ENCODE data around the gene IL7R.

The IL7R gene

GRCh38 chr5:35867998-35868397 is 11.3 kb downstream of the IL7R start:
- in situ Hi-C loops (cut with MboI; ENCODE audit: low pct_unique_long_range_greater_than_20kb, low sequenced_read_pairs, unreplicated experiment), result no loop called here
- TF ChIP-seq, protein P1, sequence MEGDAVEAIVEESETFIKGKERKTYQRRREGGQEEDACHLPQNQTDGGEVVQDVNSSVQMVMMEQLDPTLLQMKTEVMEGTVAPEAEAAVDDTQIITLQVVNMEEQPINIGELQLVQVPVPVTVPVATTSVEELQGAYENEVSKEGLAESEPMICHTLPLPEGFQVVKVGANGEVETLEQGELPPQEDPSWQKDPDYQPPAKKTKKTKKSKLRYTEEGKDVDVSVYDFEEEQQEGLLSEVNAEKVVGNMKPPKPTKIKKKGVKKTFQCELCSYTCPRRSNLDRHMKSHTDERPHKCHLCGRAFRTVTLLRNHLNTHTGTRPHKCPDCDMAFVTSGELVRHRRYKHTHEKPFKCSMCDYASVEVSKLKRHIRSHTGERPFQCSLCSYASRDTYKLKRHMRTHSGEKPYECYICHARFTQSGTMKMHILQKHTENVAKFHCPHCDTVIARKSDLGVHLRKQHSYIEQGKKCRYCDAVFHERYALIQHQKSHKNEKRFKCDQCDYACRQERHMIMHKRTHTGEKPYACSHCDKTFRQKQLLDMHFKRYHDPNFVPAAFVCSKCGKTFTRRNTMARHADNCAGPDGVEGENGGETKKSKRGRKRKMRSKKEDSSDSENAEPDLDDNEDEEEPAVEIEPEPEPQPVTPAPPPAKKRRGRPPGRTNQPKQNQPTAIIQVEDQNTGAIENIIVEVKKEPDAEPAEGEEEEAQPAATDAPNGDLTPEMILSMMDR (IDR thresholded peaks at IDR 0.05; ENCODE audit: extremely low read depth, insufficient read depth, missing control alignments), result no peak
- DNase-seq (ENCODE audit: low spot score), result no peak

DNA sequence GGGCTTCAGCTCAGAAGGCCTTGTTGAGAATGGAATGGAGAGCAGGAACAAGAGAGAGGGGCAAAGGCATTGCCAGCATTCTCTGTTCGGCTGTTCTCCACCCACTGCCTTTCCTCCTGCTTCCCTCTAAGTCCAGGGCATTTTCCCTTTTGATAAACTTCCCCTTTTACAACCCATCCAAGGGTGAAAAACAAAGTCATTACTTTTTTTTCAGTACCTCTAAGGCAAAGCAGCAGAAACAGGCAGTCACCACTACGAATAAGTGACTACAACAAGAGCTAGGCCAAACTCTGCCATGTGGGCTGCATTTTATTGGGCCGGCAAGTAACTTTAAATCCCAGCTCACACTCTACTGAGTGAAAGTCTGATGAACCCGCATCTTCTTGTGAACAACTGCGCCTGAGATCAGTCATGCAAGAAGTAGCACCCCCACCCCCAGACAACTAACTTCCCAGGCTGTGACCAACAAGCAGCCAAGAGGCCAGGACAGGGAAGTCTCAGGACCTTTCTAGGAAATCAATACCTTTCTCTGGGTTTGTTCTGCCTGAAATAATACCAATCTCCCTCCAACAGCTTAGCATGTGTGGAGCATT is 13.1 kb downstream of the IL7R start:
- TF ChIP-seq, protein P1 (IDR thresholded peaks at IDR 0.05; ENCODE audit: extremely low read depth, insufficient read depth, missing control alignments), result no peak
- no peak for DNase-seq (ENCODE audit: low spot score)
- in situ Hi-C loops (cut with MboI; ENCODE audit: low pct_unique_long_range_greater_than_20kb, low sequenced_read_pairs, unreplicated experiment), result no loop called here

- no peak for DNase-seq (ENCODE audit: low spot score)
- in situ Hi-C loops (cut with MboI; ENCODE audit: low pct_unique_long_range_greater_than_20kb, low sequenced_read_pairs, unreplicated experiment), result no loop called here
- TF ChIP-seq, protein P1 (IDR thresholded peaks at IDR 0.05; ENCODE audit: extremely low read depth, insufficient read depth, missing control alignments), result no peak
These were observed 13.9 kb downstream of the IL7R start for GRCh38 chr5:35870605-35871004.

DNA sequence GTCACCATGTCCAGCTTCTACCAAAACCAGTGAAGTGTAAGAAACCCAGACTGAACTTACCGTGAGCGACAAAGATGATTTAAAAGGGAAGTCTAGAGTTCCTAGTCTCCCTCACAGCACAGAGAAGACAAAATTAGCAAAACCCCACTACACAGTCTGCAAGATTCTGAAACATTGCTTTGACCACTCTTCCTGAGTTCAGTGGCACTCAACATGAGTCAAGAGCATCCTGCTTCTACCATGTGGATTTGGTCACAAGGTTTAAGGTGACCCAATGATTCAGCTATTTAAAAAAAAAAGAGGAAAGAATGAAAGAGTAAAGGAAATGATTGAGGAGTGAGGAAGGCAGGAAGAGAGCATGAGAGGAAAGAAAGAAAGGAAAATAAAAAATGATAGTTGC is 19.8 kb downstream of the IL7R start:
- TF ChIP-seq, protein P1 (IDR thresholded peaks at IDR 0.05; ENCODE audit: extremely low read depth, insufficient read depth, missing control alignments), result no peak
- no peak for DNase-seq (ENCODE audit: low spot score)
- in situ Hi-C loops (cut with MboI; ENCODE audit: low pct_unique_long_range_greater_than_20kb, low sequenced_read_pairs, unreplicated experiment), result no loop called here

DNA sequence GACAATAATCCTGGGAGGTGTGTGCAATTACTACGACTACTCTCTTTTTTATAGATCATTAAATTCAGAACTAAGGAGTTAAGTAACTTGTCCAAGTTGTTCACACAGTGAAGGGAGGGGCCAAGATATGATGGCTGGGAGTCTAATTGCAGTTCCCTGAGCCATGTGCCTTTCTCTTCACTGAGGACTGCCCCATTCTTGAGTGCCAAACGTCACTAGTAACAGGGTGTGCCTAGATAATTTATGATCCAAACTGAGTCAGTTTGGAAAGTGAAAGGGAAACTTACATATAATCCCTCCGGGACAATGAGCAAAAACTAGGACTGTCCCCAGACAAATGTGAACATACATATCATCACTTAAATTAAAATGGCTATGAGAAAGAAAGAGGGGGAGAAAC is 20.2 kb downstream of the IL7R start:
- DNase-seq (ENCODE audit: low spot score), result no peak
- in situ Hi-C loops (cut with MboI; ENCODE audit: low pct_unique_long_range_greater_than_20kb, low sequenced_read_pairs, unreplicated experiment), result no loop called here
- TF ChIP-seq, protein P1 (IDR thresholded peaks at IDR 0.05; ENCODE audit: extremely low read depth, insufficient read depth, missing control alignments), result no peak

- TF ChIP-seq, protein P1 (IDR thresholded peaks at IDR 0.05; ENCODE audit: extremely low read depth, insufficient read depth, missing control alignments), result no peak
- in situ Hi-C loops (cut with MboI; ENCODE audit: low pct_unique_long_range_greater_than_20kb, low sequenced_read_pairs, unreplicated experiment), result no loop called here
- DNase-seq (ENCODE audit: low spot score), result no peak
These were observed 21.0 kb downstream of the IL7R start for GRCh38 chr5:35877655-35878054.

GRCh38 chr5:35878079-35878478 is 21.4 kb downstream of the IL7R start:
- TF ChIP-seq, protein P1 (IDR thresholded peaks at IDR 0.05; ENCODE audit: extremely low read depth, insufficient read depth, missing control alignments), result no peak
- in situ Hi-C loops (cut with MboI; ENCODE audit: low pct_unique_long_range_greater_than_20kb, low sequenced_read_pairs, unreplicated experiment), result no loop called here
- no peak for DNase-seq (ENCODE audit: low spot score)
